Activated CD4-positive, CD25-positive, alpha-beta regulatory T cell treated with anti-CD3 and anti-CD28 coated beads, Interleukin-2, amount 50 U/mL, for 16 hours (primary cell): Measurements from ENCODE around the gene VWA1.
"Not testable (repeated sequence)": the region's sequence is repeated elsewhere in the genome, so short reads cannot be mapped to it uniquely, and the experiment has no call there.

Experiments used
- DNase-seq: peaks from one replicate; pipeline ENCODE4 v3.0.0-alpha.2; 2020; ENCODE audit warnings: low read depth, low spot score

The VWA1 gene

GRCh38 chr1:1484976-1485750, 49.7 kb downstream of the VWA1 start:
- DNase-seq = not testable (repeated sequence)

- DNase-seq = not testable (repeated sequence)
Measured at GRCh38 chr1:1485755-1486317, 50.3 kb downstream of the VWA1 start.

- DNase-seq = no peak
Measured at GRCh38 chr1:1487701-1488100, 52.2 kb downstream of the VWA1 start.

GRCh38 chr1:1489231-1489630, 53.7 kb downstream of the VWA1 start:
- no peak for DNase-seq

- no peak for DNase-seq
Measured at GRCh38 chr1:1489861-1490260, 54.4 kb downstream of the VWA1 start.

GRCh38 chr1:1490633-1491230, 55.2 kb downstream of the VWA1 start:
- no peak for DNase-seq

GRCh38 chr1:1491601-1492000, 56.1 kb downstream of the VWA1 start:
- DNase-seq = no peak
